HG02610 (cell line): Measurements from ENCODE around the gene TSHZ1.

Source experiments
- ATAC-seq: cut with Tn5 transposase; IDR thresholded peaks from one replicate; pipeline ENCODE4 v1.9.1; 2021; ENCODE audit warnings: mild to moderate bottlenecking, moderate library complexity; ENCODE audit not compliant: unreplicated experiment

The TSHZ1 gene

DNA sequence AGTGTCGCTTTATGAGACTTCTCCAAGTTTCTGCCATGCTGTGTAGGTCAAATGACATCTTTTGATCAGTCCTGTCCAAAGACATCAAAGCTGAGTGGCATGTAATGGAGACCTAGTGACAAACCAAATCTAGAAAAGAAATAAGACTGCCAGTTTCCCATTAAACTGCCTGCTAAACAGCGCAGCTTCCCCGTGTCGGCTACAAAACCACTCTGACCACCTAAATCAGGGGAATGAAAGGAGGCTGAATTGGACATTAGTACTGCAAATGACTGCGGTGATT is 57.7 kb downstream of the TSHZ1 start:
- ATAC-seq = no peak

DNA sequence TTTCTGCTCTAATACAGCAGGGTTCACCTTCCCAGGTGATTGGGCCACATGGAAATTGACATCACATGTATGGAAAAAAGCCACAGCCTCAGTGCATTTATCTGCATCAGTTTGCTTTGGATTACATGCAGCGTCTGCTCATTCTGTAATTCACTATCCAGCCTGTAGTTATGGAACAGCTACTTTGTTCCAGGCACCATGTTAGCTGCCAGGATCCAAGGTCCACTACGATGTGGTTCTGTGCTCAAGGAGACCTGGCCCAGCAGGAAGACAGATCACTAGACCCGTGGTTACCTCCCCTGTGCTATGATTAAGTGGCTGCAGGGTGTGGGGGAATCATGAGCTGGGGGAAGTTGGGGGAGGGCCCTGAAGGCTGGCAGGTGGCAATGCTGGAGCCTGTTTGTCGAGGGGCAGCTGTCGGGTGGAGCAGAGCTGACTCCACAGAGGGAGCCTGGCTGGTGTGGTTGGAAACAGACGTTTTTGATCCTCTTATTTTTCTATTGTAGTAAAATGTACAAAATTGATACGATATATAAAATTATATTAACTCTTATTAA is 58.6 kb downstream of the TSHZ1 start:
- ATAC-seq = no peak

DNA sequence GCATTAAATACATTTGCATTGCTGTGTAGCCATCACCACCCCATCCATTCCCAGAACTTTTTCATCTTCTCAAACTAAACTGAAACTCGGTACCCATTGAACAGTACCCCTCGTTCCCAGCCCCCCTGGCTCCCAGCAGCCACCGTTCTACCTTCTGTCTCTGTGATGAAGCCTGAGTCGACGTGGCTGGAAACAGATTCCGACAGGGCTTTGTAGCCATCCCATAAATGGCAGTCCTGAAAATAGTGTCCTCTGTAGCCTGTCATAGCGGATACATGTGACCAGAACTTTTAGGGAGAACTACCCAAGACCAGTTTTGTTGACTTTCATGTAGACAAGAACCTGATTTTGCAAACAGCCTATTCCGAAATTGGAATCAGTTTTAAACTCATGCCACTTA is 59.1 kb downstream of the TSHZ1 start:
- no peak for ATAC-seq

DNA sequence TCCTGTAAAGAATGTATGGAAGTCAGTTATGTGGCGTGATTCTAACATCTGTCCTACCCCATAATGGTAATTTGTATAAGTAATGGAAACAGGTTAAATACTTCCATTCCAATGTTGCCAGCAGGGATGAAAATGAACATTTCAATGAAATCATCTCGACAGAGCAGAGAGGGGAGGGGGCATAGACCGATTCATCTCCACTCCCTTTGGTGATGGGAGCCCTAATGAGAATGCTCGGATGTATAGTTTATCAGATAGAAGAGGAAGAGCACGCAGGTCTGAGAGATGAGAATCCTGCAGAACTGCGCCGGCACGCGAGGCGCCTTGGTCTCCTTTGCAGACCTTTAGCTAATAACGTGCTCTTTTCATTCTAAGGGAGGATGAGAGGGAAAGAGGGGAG is 61.4 kb downstream of the TSHZ1 start:
- ATAC-seq = no peak

DNA sequence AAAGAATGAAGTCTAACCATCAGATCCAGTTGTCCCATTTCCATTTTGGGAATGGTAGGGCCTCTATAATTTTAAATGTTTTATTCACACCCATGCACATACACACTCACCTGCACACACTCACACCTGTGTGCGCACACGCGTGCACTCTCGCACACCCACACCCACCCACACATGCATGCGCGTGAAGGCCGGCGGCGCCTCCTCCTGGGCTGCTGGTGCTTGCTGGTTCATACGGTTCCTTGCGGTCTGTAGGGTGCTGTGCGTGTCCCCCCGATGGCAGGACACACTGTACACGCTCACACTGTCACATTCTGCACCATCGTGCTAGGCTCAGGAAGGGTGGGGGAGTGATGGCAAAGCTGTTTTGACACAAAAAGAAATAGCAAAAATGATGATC is 63.2 kb downstream of the TSHZ1 start:
- ATAC-seq = no peak

DNA sequence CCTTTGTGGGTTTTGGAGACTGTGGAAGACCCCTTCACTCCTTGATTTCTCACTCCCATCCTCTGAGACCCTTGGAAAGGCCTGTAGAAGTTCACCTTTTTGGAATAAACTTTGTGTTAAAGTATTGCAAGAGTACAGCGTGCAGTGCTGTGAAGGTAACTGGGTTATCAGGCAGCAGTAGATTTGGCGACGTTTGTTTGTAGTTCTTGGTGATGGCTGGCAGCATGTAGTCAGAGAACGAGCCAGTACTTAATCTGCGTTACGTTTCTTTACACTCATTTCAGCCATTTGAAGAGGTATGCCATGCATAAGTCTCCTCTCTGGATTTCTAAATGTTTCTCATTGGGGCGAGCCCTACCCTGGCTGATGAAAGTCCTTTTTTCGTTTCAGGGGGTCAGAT is 64.6 kb downstream of the TSHZ1 start:
- no peak for ATAC-seq

DNA sequence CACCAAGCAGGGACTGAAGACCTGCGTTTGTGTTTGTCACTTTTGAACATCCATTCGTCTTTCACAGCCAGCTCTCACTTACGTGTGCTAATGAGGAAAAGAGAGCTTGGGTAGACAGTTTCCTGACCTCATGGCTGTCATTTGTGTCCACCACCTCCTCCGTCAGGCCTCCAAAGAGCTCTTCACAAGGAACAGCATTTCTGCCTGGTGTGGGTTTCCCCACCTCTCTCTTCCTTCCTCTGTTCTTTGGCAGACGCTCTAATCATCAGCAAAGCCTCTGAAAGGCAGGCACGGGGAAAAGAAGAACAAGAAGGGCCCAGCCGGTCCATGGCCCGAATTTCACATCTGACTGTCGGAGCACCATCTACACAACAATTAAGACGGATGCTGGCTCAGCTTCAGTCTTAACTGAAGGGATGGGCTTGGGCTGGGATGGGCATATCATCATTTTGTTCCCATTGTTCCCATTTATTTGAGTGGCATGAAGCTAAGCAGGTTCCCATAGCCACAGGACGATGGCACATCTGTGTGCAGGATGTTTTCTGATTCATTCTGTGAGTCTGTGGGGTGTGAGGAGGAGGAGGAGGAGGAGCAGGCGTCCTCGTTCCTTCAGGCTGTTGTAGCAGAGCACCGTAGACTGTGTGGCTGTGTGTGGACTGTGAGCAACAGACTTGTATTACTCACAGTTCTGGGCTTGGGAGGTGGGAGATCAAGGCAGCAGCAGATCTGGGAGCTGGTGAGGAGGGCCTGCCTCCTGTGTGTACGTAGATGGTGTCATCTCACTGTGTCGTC is 66.4 kb downstream of the TSHZ1 start:
- ATAC-seq = no peak

DNA sequence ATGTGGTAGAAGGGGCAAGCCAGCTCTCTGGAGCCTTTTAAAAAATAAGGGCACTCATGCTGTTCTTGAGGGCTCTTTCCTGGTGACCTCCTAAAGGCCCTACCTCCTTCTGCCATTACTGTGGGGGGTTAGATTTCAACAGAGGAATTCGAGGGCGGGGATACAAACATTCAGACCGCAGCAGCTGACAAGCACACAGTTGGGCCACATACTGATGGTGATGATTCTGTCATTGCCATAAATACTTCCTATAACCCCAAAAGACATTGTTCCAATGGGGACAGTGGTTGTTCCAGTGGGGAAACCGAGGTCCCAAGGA is 67.0 kb downstream of the TSHZ1 start:
- no peak for ATAC-seq

DNA sequence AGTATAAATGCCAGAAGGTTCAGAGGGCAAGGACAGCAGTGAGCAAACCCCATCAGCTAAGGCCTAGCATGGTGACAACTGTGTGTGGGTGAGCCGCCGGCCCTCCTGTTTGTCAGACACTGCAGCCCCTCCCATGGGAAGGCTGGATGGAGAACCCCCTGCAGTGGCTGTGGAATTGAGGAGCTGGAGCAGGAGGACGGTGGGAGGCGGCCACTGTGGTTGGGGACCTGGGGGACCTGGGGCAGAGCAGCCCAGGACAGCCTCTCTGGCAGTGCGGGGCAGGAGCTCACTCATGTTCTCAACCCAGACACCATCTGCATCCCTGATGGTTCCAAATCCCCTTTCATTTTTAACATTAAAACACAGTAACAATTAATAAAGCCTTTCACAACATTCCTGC is 68.8 kb downstream of the TSHZ1 start:
- no peak for ATAC-seq

DNA sequence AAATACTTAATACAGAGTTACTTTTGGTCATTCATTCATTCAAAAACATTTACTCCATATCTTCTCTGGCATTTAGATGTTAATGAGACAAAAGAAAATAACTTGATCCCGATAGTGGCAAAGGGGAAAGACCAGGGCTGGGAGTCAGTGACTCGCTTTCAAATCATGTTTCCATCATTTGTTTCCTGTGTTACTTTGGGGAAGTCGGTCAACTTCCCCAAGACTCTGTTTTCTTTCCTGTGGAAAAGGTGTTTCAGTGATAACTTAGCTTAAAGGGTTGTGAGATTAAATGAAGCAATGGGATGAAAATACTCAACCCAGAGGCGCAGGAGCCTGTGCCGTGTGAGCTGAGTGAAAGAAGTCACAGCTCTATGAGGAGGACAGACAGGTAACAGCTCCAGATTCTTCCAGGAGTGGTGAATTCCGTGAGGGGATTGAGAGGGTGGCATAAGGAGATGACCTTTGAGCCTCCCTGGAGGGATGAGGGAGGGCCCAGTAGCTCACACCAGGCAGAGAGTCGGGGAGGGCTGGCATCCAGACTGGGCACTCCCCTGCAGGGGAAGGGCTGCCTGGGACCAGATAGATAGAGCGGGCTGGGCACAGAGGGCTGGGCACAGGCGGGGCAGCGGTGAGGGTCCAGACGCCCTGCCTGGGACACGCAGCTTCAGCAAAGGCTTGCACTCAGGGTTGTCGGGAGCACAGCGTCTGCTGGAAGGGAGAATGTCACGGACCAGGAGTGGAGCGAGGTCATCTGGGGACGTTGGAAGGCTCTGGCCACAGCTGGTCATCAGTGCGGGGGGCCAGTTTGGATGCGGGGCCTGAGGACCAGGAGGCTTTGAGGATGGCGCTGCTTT is 70.1 kb downstream of the TSHZ1 start:
- no peak for ATAC-seq

DNA sequence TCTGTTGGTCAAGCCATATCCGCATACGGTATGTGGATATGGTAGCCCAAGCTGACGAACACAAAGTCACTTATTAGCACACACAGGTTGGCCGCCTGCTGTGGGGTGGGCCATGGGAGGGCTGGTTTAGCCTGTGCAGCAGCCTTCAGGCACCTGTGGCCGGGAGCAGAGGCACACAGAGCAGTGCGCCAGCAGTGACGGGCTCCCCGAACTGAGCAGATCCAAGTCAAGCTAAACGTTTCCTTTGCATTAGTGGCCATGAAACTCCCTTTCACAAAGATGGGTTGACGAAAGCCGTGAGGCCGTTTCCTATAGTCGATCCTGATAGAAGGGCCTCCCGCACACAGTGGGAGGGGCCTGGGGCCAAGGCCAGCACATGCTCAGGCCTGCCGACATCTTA is 72.1 kb downstream of the TSHZ1 start:
- ATAC-seq = no peak

DNA sequence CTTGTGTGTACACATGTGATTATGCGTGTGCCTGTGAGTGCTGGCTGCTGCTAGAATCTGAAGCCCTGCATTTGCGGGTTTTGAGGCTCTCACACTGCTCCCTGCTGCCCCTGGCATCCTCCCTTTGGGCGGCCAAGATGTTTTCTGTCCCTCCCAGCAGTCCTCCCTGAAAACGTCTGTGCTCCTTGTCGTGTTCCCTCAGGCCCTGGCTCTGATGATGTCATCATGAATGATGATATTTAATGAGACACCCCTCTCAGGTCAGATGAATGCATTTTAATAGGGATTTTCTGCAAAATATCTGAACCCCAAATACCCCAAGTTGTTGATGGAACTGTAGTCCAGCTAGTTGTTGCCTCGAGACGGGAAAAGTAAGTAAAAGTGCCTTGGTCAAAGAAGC is 73.1 kb downstream of the TSHZ1 start:
- ATAC-seq = no peak

DNA sequence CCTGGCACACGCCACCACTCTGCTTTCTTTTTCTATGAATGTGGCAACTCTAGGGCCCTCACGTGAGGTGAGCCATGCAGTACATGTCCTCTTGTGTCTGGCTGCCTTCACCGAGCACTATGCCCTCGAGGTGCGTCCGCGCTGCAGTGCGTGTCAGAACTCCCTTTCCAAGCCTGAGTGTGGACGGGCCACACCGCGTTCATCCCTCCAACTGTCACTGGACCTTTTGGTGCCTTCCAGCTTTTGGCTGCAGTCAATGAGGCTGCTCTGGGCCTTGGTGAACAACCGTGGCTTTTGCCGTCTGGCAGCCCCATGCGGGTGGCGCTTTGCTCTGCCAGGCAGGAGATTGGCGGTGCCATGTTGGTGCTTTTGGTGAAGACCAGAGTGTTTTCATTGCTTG is 74.0 kb downstream of the TSHZ1 start:
- no peak for ATAC-seq

DNA sequence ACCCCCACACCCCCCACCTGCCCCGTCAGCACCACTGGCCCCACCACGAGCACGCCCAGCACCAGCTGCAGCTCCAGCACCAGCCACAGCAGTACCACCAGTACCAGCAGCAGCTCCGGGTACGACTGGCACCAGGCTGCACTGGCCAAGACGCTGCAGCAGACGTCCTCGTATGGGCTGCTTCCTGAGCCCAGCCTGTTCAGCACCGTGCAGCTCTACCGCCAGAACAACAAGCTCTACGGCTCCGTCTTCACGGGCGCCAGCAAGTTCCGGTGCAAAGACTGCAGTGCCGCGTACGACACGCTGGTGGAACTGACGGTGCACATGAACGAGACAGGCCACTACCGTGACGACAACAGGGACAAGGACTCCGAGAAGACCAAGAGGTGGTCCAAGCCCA is 75.3 kb downstream of the TSHZ1 start:
- no peak for ATAC-seq

DNA sequence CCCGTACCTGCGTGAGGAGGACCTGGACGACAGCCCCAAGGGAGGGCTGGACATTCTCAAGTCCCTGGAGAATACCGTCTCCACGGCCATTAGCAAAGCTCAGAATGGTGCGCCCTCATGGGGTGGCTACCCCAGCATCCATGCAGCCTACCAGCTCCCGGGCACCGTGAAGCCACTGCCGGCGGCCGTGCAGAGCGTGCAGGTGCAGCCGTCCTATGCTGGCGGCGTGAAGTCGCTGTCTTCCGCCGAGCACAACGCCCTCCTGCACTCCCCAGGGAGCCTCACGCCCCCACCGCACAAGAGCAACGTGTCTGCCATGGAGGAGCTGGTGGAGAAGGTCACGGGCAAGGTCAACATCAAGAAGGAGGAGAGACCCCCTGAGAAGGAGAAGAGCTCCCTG is 76.4 kb downstream of the TSHZ1 start:
- ATAC-seq = no peak

DNA sequence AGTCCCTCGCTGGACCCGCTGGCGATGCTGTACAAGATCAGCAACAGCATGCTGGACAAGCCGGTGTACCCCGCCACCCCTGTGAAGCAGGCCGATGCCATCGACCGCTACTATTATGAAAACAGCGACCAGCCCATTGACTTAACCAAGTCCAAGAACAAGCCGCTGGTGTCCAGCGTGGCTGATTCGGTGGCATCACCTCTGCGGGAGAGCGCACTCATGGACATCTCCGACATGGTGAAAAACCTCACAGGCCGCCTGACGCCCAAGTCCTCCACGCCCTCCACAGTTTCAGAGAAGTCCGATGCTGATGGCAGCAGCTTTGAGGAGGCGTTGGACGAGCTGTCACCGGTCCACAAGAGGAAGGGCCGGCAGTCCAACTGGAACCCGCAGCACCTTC is 77.1 kb downstream of the TSHZ1 start:
- ATAC-seq = no peak

DNA sequence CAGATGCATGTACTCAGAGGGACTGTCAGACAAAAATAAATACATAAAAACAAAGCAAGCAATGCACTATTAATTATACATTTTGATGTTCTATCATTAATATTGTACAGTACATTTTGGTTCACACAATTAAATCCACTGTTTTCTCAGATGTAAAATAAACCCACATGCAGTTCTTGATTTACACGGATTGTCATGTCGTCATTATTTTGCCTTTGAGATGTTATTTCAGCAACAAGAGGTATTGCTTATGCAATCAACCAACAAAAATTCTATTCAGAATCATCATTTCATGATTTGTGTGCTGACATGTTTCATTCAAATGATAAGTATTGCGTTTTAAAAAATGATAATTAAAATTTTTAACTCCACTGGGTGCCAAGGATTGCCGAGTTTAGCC is 79.2 kb downstream of the TSHZ1 start:
- no peak for ATAC-seq

DNA sequence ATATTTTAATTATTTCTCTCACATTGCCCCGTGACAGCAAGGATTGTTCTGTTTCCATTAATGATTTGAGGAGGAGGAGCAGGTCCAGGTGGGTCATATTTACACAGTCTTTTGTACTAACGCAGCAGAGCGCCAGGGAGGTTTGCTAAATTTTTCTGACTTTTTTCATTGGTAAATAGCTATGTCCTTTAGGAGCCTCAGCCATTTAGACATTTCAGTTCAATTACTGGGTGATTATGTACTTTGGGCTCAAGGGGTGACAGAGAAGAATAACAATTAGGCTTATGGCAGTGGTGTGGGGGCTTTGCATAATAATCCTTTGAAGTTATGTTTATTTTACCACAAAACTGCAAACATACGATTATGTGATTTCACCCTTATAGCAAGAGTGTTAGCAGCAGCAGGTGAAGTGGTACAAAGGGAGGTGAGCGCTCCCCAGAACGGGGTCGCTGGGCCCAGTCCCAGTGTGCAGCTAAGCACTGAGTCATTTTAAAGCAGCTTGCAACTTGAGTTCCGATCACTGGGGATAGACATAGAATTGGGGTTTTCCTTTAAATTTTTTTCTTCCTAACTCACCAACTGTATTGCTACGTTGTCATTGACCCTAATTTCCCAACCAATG is 80.3 kb downstream of the TSHZ1 start:
- ATAC-seq = no peak

DNA sequence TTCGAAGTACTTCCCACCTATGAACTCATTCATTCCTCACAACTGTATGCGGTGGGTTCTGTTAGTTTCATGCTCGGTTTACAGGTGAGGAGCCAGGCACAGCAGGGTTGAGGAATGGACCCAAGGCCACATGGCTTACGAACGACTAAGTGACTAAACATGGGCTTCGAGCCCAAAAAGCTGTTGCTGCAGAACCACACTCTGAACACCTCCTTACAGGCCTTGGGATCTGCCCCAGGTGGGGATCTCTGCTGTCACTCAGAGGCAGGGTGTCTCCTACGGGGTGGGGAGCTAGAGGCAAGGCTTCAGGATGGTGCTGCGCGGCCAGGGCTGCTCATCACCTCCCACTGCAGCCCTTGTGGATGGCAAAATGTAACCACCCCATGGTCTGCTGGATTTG is 80.9 kb downstream of the TSHZ1 start:
- no peak for ATAC-seq

DNA sequence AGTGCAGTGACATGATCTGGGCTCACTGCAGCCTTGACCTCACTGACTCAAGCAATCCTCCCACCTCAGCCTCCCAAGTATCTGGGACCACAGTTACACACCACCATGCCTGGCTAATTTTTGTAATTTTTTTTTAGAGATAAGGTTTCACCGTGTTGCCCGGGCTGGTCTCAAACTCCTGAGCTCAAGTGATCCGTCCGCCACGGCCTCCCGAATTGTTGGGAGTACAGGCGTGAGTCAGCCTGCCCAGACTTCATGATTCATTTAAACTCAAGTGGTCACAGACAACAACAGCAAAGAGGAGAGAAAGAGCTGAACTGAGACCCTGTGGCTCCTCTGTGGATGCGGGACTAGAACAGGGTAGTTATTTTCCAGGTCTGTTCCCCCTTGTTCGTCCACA is 83.0 kb downstream of the TSHZ1 start:
- ATAC-seq = no peak

DNA sequence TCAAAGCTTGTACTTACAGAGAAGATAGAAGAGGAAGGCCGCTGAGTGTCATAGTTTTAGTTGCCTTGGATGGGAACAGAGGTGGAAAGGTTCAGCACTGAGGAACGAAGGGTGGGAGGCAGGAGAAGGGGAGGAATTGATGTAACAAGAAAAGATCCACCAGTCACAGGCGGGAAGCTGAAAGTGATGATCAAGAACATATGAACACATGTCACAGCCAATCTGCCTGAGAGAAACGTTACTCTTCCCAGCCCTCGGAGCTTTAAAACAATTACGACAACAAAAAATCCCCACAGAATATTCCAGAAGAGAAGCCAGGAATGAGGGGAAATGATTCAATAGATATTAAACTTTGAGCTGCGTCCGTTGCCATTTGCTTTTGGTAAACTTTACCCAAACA is 87.1 kb downstream of the TSHZ1 start:
- ATAC-seq = no peak
